Choroid plexus epithelial cell (primary cell): ENCODE measurements around the gene AK8.
A peak's percentile ranks its signal among the peaks of the same experiment; 100 is the strongest.

Source experiments
- DNase-seq: peaks from one replicate; pipeline ENCODE4 v3.0.0-alpha.2; 2010; ENCODE audit warnings: low read depth
- H3K4me3 ChIP-seq: 2 replicates; pipeline ENCODE4 v1.5.1; 2011; ENCODE audit warnings: low read depth, mild to moderate bottlenecking, control low read depth, low read length, moderate library complexity
- TF ChIP-seq, protein P1 (sequence below): conservative IDR thresholded peaks from 2 replicates; pipeline ENCODE4 v1.5.1; 2011; ENCODE audit warnings: low read depth, mild to moderate bottlenecking, control low read depth, inconsistent platforms, low read length, moderate library complexity

Gene AK8

GRCh38 chr9:132768932-132769905 is 108.9 kb downstream of the AK8 start:
- peak overlapping the region; percentile 93 for H3K4me3 ChIP-seq
- TF ChIP-seq, protein P1, sequence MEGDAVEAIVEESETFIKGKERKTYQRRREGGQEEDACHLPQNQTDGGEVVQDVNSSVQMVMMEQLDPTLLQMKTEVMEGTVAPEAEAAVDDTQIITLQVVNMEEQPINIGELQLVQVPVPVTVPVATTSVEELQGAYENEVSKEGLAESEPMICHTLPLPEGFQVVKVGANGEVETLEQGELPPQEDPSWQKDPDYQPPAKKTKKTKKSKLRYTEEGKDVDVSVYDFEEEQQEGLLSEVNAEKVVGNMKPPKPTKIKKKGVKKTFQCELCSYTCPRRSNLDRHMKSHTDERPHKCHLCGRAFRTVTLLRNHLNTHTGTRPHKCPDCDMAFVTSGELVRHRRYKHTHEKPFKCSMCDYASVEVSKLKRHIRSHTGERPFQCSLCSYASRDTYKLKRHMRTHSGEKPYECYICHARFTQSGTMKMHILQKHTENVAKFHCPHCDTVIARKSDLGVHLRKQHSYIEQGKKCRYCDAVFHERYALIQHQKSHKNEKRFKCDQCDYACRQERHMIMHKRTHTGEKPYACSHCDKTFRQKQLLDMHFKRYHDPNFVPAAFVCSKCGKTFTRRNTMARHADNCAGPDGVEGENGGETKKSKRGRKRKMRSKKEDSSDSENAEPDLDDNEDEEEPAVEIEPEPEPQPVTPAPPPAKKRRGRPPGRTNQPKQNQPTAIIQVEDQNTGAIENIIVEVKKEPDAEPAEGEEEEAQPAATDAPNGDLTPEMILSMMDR, result peak; percentile 65
- DNase-seq, result peak; percentile 76

GRCh38 chr9:132763574-132763973 is 114.5 kb downstream of the AK8 start:
- TF ChIP-seq, protein P1, result no peak
- no peak overlapping the region for H3K4me3 ChIP-seq
- no peak for DNase-seq

DNA sequence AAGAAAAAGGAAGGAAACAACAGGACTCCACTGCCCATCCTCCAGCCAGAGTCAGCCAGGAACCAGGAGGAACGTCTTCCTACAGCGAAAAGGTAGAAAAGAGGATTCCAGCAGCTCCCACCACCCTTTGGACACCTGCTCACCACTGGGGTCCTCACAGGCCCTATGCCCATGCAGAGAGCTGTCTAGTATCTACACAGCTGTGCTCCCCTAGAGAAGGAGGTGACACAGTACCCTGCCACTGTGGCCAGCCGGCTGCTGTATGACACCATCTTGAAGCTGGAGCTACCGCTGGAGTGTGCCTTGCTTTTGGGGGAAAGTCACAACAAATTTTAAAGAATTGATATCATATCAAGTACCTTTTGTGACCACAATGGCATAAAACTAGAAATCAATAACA is 115.2 kb downstream of the AK8 start:
- DNase-seq, result no peak
- TF ChIP-seq, protein P1, result no peak
- no peak overlapping the region for H3K4me3 ChIP-seq

DNA sequence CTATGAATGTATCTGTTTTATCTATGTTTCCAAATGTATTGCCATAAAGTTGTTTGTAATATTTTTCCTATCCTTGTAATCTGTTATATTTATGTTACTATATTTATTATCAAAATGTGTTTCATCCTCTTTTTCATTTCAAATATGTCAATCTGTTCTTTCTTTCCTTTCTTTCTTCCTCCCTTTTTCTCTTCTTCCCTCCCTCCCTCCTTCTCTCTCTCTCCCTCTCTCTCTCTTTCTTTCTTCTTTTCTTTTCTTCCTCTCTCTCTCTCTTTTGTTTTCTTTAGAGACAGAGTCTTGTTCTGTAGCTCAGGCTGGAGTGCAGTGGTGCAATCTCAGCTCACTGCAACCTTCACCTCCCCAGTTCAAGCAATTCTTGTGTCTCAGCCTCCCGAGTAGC is 116.5 kb downstream of the AK8 start:
- TF ChIP-seq, protein P1, result no peak
- DNase-seq, result no peak
- no peak overlapping the region for H3K4me3 ChIP-seq

DNA sequence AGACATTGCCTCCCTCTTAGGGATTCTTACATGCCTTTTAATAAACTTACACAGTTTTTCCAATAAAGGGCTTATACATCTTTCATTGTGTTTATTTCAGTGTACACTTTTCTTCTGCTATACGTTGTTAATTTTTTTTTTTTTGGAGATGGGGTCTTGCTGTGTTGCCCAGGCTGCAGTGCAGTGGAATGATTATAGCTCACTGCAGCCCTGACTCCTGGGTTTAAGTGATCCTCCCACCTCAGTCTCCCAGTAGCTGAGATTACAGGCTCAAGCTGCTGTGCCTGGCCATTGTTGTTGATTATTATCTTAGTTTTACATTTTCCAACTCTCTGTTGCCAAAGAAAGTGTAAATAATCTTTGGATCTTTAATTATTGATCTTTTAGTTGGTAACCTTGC is 118.0 kb downstream of the AK8 start:
- TF ChIP-seq, protein P1, result no peak
- H3K4me3 ChIP-seq, result no peak overlapping the region
- no peak for DNase-seq

DNA sequence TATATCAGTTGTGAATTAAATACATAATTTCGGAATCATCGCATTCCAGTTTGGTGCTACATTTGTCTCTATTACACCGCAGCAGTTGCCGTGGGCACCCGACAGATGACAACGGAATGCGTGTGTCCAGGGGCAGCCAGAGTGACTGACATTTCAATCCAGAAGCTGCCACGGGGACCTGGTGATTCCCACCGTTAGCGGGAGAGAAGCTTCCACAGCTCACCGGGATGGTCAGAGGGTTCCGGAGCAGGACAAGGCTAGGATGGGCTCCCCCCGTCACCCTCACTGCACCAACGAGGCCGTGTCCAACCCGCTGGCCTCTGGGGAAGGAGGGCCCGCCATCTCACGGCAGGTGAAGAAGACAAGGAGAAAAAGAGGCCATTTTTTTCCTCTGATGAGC is 121.1 kb downstream of the AK8 start:
- TF ChIP-seq, protein P1, result no peak
- H3K4me3 ChIP-seq, result no peak overlapping the region
- DNase-seq, result no peak
